HG02610 (cell line): ENCODE results near the gene FAM50A.
"Not testable (repeated sequence)": the region's sequence is repeated elsewhere in the genome, so short reads cannot be mapped to it uniquely, and the experiment has no call there.

ENCODE experiments used
- ATAC-seq: cut with Tn5 transposase; IDR thresholded peaks from one replicate; pipeline ENCODE4 v1.9.1; 2021; ENCODE audit warnings: mild to moderate bottlenecking, moderate library complexity; ENCODE audit not compliant: unreplicated experiment

The FAM50A gene

GRCh38 chrX:154443992-154444754, at the start of gene FAM50A:
FAM50A (plus strand) TSS chrX:154444141; CDS start chrX:154444236, 95 bp downstream.
- peak; percentile 80 for ATAC-seq

GRCh38 chrX:154396363-154396762, 47.6 kb upstream of the FAM50A start:
- not testable (repeated sequence) for ATAC-seq

GRCh38 chrX:154396973-154397887, 46.7 kb upstream of the FAM50A start:
- peak; percentile 58 for ATAC-seq

GRCh38 chrX:154397888-154398667, 45.9 kb upstream of the FAM50A start, which contains the start of gene RPL10:
RPL10 (plus strand) TSS chrX:154398377; CDS start chrX:154398520, 143 bp downstream.
- peak; percentile 72 for ATAC-seq

- ATAC-seq, result no peak
Measured at GRCh38 chrX:154398668-154399526, 45.0 kb upstream of the FAM50A start.

GRCh38 chrX:154399527-154400368, 44.2 kb upstream of the FAM50A start:
- ATAC-seq, result no peak

GRCh38 chrX:154400369-154400817, 43.5 kb upstream of the FAM50A start:
- ATAC-seq, result not testable (repeated sequence)

GRCh38 chrX:154401045-154401799, 42.7 kb upstream of the FAM50A start:
- no peak for ATAC-seq

- ATAC-seq, result no peak
Measured at GRCh38 chrX:154401918-154402621, 41.9 kb upstream of the FAM50A start.

GRCh38 chrX:154402622-154403127, 41.3 kb upstream of the FAM50A start:
- ATAC-seq, result no peak

GRCh38 chrX:154403192-154403591, 40.7 kb upstream of the FAM50A start:
- no peak for ATAC-seq

- no peak for ATAC-seq
Measured at GRCh38 chrX:154403858-154404257, 40.1 kb upstream of the FAM50A start.

GRCh38 chrX:154404625-154405192, 39.2 kb upstream of the FAM50A start:
- ATAC-seq, result no peak

GRCh38 chrX:154408659-154409221, 35.2 kb upstream of the FAM50A start:
- ATAC-seq, result peak; percentile 10

- peak; percentile 60 for ATAC-seq
Measured at GRCh38 chrX:154409222-154409871, 34.6 kb upstream of the FAM50A start, which contains the start of gene DNASE1L1. DNASE1L1 (minus strand) TSS chrX:154409254; CDS start chrX:154405568, 3,686 bp downstream.

GRCh38 chrX:154411981-154412340, 32.0 kb upstream of the FAM50A start:
- ATAC-seq, result peak; percentile 41
